GM18499 (cell line): Measurements from ENCODE around the gene OGFOD3.

Experiments
- ATAC-seq: cut with Tn5 transposase; IDR thresholded peaks from one replicate; pipeline ENCODE4 v1.9.1; 2021; ENCODE audit warnings: moderate number of reproducible peaks; ENCODE audit not compliant: insufficient read depth, unreplicated experiment

The OGFOD3 gene

GRCh38 chr17:82344175-82344907 is 74.0 kb downstream of the OGFOD3 start:
- no peak for ATAC-seq

GRCh38 chr17:82343560-82343959 is 74.8 kb downstream of the OGFOD3 start:
- ATAC-seq, result no peak

- no peak for ATAC-seq
Measured at GRCh38 chr17:82342361-82343079, 75.9 kb downstream of the OGFOD3 start.

GRCh38 chr17:82339634-82340580 is 78.5 kb downstream of the OGFOD3 start:
- ATAC-seq, result no peak
